ENCODE results near the gene GOLGA6L10. TPM values are rescaled to one million over a fixed set of nuclear protein-coding genes. Genes with fewer than 3 reads are reported as not detected.
"Not testable (repeated sequence)": the region's sequence is repeated elsewhere in the genome, so short reads cannot be mapped to it uniquely, and the experiment has no call there.

GOLGA6L10 gene
- total and polyA plus RNA-seq, 2 experiments from 2014 or later, result 0.07 to 0.23 TPM

- no peaks in the 10 kb centered on the region for H3K9me2 ChIP-seq (ENCODE audit: insufficient read depth)
- peak in 1 of 2 experiments; percentile 32; a peak in 2 of 4 replicates for TF ChIP-seq CTCF (conservative IDR thresholded peaks at IDR 0.05; ENCODE audit: low read depth in 2 of 2)
- no peak for TF ChIP-seq CREB1 (CRISPR knock-in tag; IDR thresholded peaks at IDR 0.05; ENCODE audit: low read depth)
- H3K27ac ChIP-seq (ENCODE audit: low read depth), result no peak overlapping the region
- H4K20me1 ChIP-seq (replicated peaks; ENCODE audit: insufficient read depth), result no peaks in the 10 kb centered on the region
- Mint-ChIP-seq H3K27ac (no peak overlapping the region), H3K4me1 (no peaks in the 10 kb centered on the region), H3K9me3 (no peaks in the 10 kb centered on the region), H3K4me3 (no peak overlapping the region), H3K27me3 (ENCODE audit: insufficient read depth, low read depth, poor library complexity) (no peaks in the 10 kb centered on the region), H3K36me3 (ENCODE audit: low read depth) (no peaks in the 10 kb centered on the region; the same call in 2 of the 3 replicates)
- ATAC-seq, result no peak
- no peaks in the 10 kb centered on the region for H3K27me3 ChIP-seq (ENCODE audit: insufficient read depth)
- H3K4me2 ChIP-seq, result no peak overlapping the region
- no peaks in the 10 kb centered on the region for H3K36me3 ChIP-seq (ENCODE audit: insufficient read depth)
- no peaks in the 10 kb centered on the region for H3F3A ChIP-seq (replicated peaks; ENCODE audit: low read depth)
- no peaks in the 10 kb centered on the region for H3K4me1 ChIP-seq (ENCODE audit: insufficient read depth)
- no peak for DNase-seq (ENCODE audit: low spot score)
- H3K4me3 ChIP-seq, result no peak overlapping the region
- no peak overlapping the region for H2AFZ ChIP-seq
- no peaks in the 10 kb centered on the region for H3K79me2 ChIP-seq (replicated peaks; ENCODE audit: insufficient read depth)
Observed at GRCh38 chr15:82317091-82317489, 32.2 kb downstream of the GOLGA6L10 start.

GRCh38 chr15:82316247-82317090, 32.8 kb downstream of the GOLGA6L10 start:
- not testable (repeated sequence) for H3K36me3 Mint-ChIP-seq (ENCODE audit: low read depth); H3K4me2 ChIP-seq; H3K27ac ChIP-seq (ENCODE audit: low read depth); H3K36me3 ChIP-seq (ENCODE audit: insufficient read depth); H3K4me1 ChIP-seq (ENCODE audit: insufficient read depth); DNase-seq (ENCODE audit: low spot score); H3K27me3 Mint-ChIP-seq (ENCODE audit: insufficient read depth, low read depth, poor library complexity); H3K4me1 Mint-ChIP-seq; H3K9me3 Mint-ChIP-seq; H3K4me3 Mint-ChIP-seq; H4K20me1 ChIP-seq (replicated peaks; ENCODE audit: insufficient read depth); ATAC-seq; H3F3A ChIP-seq (replicated peaks; ENCODE audit: low read depth); H2AFZ ChIP-seq; H3K79me2 ChIP-seq (replicated peaks; ENCODE audit: insufficient read depth); H3K27me3 ChIP-seq (ENCODE audit: insufficient read depth); H3K27ac Mint-ChIP-seq; H3K4me3 ChIP-seq; H3K9me2 ChIP-seq (ENCODE audit: insufficient read depth)

GRCh38 chr15:82315519-82316246, 33.6 kb downstream of the GOLGA6L10 start:
- H3K9me3 Mint-ChIP-seq, result no peaks in the 10 kb centered on the region
- Histone ChIP-seq H3K27me3 (ENCODE audit: insufficient read depth) (no peaks in the 10 kb centered on the region), H3K9me2 (ENCODE audit: insufficient read depth) (no peaks in the 10 kb centered on the region), H4K20me1 (replicated peaks; ENCODE audit: insufficient read depth) (no peaks in the 10 kb centered on the region), H3K36me3 (ENCODE audit: insufficient read depth) (no peaks in the 10 kb centered on the region), H2AFZ (no peak overlapping the region), H3K4me2 (no peak overlapping the region), H3K4me1 (ENCODE audit: insufficient read depth) (no peaks in the 10 kb centered on the region), H3K4me3 (no peak overlapping the region), H3K79me2 (replicated peaks; ENCODE audit: insufficient read depth) (no peaks in the 10 kb centered on the region), H3K27ac (ENCODE audit: low read depth) (no peak overlapping the region), H3F3A (replicated peaks; ENCODE audit: low read depth) (no peaks in the 10 kb centered on the region)
- no peak for DNase-seq (ENCODE audit: low spot score)
- no peaks in the 10 kb centered on the region for H3K27me3 Mint-ChIP-seq (ENCODE audit: insufficient read depth, low read depth, poor library complexity)
- no peak overlapping the region for H3K4me3 Mint-ChIP-seq
- ATAC-seq, result no peak
- H3K36me3 Mint-ChIP-seq (ENCODE audit: low read depth), result no peaks in the 10 kb centered on the region; the same call in 2 of the 3 replicates
- H3K27ac Mint-ChIP-seq, result no peak overlapping the region
- no peaks in the 10 kb centered on the region for H3K4me1 Mint-ChIP-seq
- TF ChIP-seq EZH2 (IDR thresholded peaks at IDR 0.05; ENCODE audit: low read depth, unreplicated experiment), result no peak
- TF ChIP-seq JUNB (IDR thresholded peaks at IDR 0.05; ENCODE audit: unreplicated experiment), result no peak
- TF ChIP-seq ETS1 (IDR thresholded peaks at IDR 0.05), result no peak

All from GM23338 (cell line).